K562 treated with DMSO at 1 percent for 4 hours (cell line): ENCODE measurements around the gene CALCOCO2. TPM values are rescaled to one million over a fixed set of nuclear protein-coding genes. Genes with fewer than 3 reads are reported as not detected.

Source experiments
- total RNA-seq: library from RNA; unstranded; fragments of 300-600 nt; gene quantifications from 2 replicates; pipeline ENCODE4 v1.2.3, GENCODE V29; 2022; ENCODE audit not compliant: insufficient read depth

CALCOCO2 gene
- total RNA-seq = 70.3 and 79.1 TPM in 2 replicates

GRCh38 chr17:48830840-48831548, at the start of gene CALCOCO2:
Gene CALCOCO2 (plus strand): TSS chr17:48831035. CDS start chr17:48841708, 10,673 bp downstream.

GRCh38 chr17:48816774-48817590, 13.9 kb upstream of the CALCOCO2 start, which contains the start of gene TTLL6:
Gene TTLL6 (minus strand): TSS chr17:48817229. CDS start chr17:48817072, 157 bp downstream.

GRCh38 chr17:48908047-48908843, 77.4 kb downstream of the CALCOCO2 start, which contains the start of gene UBE2Z:
Gene UBE2Z (plus strand): TSS chr17:48908407. CDS start chr17:48908504, 97 bp downstream.

Other genes with a start within 250 kb of the CALCOCO2 start
- gene HOXB3, start 240.8 kb upstream of the CALCOCO2 start, total RNA-seq = 17.6 and 31.9 TPM in 2 replicates
- gene HOXB5, start 237.3 kb upstream of the CALCOCO2 start, total RNA-seq = 5.7 and 8.7 TPM in 2 replicates
- gene HOXB6, start 226.0 kb upstream of the CALCOCO2 start, total RNA-seq = 10.0 and 13.8 TPM in 2 replicates
- gene HOXB7, start 220.0 kb upstream of the CALCOCO2 start, total RNA-seq = 18.3 and 18.6 TPM in 2 replicates
- 27.4 and 40.7 TPM in 2 replicates for gene HOXB8, start 215.7 kb upstream of the CALCOCO2 start, total RNA-seq
- 136 and 143 TPM in 2 replicates for gene HOXB9, start 204.7 kb upstream of the CALCOCO2 start, total RNA-seq
- gene PRAC1, start 108.5 kb upstream of the CALCOCO2 start, total RNA-seq = not detected in 2 replicates
- not detected in 2 replicates for gene PRAC2, start 107.8 kb upstream of the CALCOCO2 start, total RNA-seq
- gene HOXB13, start 102.3 kb upstream of the CALCOCO2 start, total RNA-seq = not detected in 2 replicates
- not detected in 2 replicates for gene TTLL6, start 13.8 kb upstream of the CALCOCO2 start, total RNA-seq
- gene ATP5MC1, start 61.8 kb downstream of the CALCOCO2 start, total RNA-seq = 112 and 195 TPM in 2 replicates
- 43.8 and 53.9 TPM in 2 replicates for gene UBE2Z, start 77.4 kb downstream of the CALCOCO2 start, total RNA-seq
- 97.4 and 134 TPM in 2 replicates for gene SNF8, start 113.8 kb downstream of the CALCOCO2 start, total RNA-seq
- not detected in 2 replicates for gene GIP, start 137.6 kb downstream of the CALCOCO2 start, total RNA-seq
- gene IGF2BP1, start 166.3 kb downstream of the CALCOCO2 start, total RNA-seq = 21.1 and 24.1 TPM in 2 replicates